ENCODE measurements around the gene MTMR6. TPM values are rescaled to one million over a fixed set of nuclear protein-coding genes. Genes with fewer than 3 reads are reported as not detected.

The MTMR6 gene
- total RNA-seq, 6 experiments from 2014 or later = 23.5 to 31.0 (median 28.4) TPM

- no peak for DNase-seq
- no peak overlapping the region for H3K4me3 Mint-ChIP-seq
- H3K27me3 Mint-ChIP-seq (ENCODE audit: insufficient read depth) = peaks cover 29% of the 10 kb centered on the region
- no peaks in the 10 kb centered on the region for H3K4me1 Mint-ChIP-seq (ENCODE audit: low read depth)
- no peaks in the 10 kb centered on the region for H3K9me3 Mint-ChIP-seq
- no peak overlapping the region for H3K27ac Mint-ChIP-seq
- TF ChIP-seq, protein P1, sequence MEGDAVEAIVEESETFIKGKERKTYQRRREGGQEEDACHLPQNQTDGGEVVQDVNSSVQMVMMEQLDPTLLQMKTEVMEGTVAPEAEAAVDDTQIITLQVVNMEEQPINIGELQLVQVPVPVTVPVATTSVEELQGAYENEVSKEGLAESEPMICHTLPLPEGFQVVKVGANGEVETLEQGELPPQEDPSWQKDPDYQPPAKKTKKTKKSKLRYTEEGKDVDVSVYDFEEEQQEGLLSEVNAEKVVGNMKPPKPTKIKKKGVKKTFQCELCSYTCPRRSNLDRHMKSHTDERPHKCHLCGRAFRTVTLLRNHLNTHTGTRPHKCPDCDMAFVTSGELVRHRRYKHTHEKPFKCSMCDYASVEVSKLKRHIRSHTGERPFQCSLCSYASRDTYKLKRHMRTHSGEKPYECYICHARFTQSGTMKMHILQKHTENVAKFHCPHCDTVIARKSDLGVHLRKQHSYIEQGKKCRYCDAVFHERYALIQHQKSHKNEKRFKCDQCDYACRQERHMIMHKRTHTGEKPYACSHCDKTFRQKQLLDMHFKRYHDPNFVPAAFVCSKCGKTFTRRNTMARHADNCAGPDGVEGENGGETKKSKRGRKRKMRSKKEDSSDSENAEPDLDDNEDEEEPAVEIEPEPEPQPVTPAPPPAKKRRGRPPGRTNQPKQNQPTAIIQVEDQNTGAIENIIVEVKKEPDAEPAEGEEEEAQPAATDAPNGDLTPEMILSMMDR (IDR thresholded peaks at IDR 0.05) = no peak
- H3K36me3 Mint-ChIP-seq (ENCODE audit: low read depth) = no peaks in the 10 kb centered on the region
Observed at GRCh38 chr13:25200783-25201182, 86.5 kb downstream of the MTMR6 start.

GRCh38 chr13:25198647-25199046, 88.6 kb downstream of the MTMR6 start:
- Mint-ChIP-seq H3K27me3 (ENCODE audit: insufficient read depth) (peaks cover 16% of the 10 kb centered on the region), H3K4me3 (no peak overlapping the region), H3K36me3 (ENCODE audit: low read depth) (no peaks in the 10 kb centered on the region), H3K27ac (no peak overlapping the region), H3K4me1 (ENCODE audit: low read depth) (no peaks in the 10 kb centered on the region), H3K9me3 (no peaks in the 10 kb centered on the region)
- TF ChIP-seq, protein P1 (IDR thresholded peaks at IDR 0.05) = no peak
- no peak for DNase-seq

DNA sequence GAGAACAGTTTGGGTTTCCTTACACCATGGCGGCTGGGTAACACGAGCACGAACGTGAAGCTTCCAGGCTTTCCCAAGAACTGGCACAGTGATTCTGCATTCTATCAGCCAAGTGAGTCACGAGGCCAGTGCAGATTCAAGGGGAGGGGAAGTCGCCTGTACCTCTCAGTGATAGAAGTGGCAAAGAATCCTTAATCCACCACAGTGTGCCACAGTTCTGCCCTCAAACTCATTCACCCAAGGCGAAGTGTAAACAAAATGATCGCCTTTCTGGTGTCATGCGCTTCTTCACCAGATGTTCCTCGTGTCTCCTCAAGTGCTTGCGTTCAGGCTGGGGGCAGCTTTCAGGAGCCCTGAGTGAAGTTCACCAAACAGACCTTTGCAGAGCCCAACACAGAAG, 90.3 kb downstream of the MTMR6 start:
- Mint-ChIP-seq H3K9me3 (no peaks in the 10 kb centered on the region), H3K4me1 (ENCODE audit: low read depth) (no peaks in the 10 kb centered on the region), H3K4me3 (no peak overlapping the region), H3K36me3 (ENCODE audit: low read depth) (no peaks in the 10 kb centered on the region), H3K27me3 (ENCODE audit: insufficient read depth) (peaks cover 17% of the 10 kb centered on the region), H3K27ac (no peak overlapping the region)
- TF ChIP-seq, protein P1 (IDR thresholded peaks at IDR 0.05) = no peak
- no peak for DNase-seq

Other genes with a start within 250 kb of the MTMR6 start
- gene PABPC3, start 191.4 kb downstream of the MTMR6 start, total RNA-seq (2021; fragmentation: NEBNext Ultra II Directional; extraction: Animal tissue kit (Norgen Biotek cat#: 25700)) = under 1 TPM; 0.14 to 0.38 (median 0.32) TPM
- gene AMER2, start 115.2 kb downstream of the MTMR6 start, total RNA-seq (2021; fragmentation: NEBNext Ultra II Directional; extraction: Animal tissue kit (Norgen Biotek cat#: 25700)) = not detected
- gene NUP58, start 14.1 kb upstream of the MTMR6 start, total RNA-seq (2021; fragmentation: NEBNext Ultra II Directional; extraction: Animal tissue kit (Norgen Biotek cat#: 25700)) = 10 to 100 TPM; 44.6 to 51.6 (median 46.8) TPM
- gene ATP8A2, start 84.5 kb upstream of the MTMR6 start, total RNA-seq (2021; fragmentation: NEBNext Ultra II Directional; extraction: Animal tissue kit (Norgen Biotek cat#: 25700)) = under 1 TPM in 1 of 6 experiments, not detected in 5; 0.02 TPM